ENCODE measurements around the gene HSD3B2. TPM values are rescaled to one million over a fixed set of nuclear protein-coding genes. Genes with fewer than 3 reads are reported as not detected.
A peak's percentile ranks its signal among the peaks of the same experiment; 100 is the strongest.

The HSD3B2 gene
- total and polyA plus RNA-seq, 2 of the 13 experiments (the other 11 are each of a cell fraction or from before 2014, with no cell fraction given), result 0.20 TPM; not detected in 1

DNA sequence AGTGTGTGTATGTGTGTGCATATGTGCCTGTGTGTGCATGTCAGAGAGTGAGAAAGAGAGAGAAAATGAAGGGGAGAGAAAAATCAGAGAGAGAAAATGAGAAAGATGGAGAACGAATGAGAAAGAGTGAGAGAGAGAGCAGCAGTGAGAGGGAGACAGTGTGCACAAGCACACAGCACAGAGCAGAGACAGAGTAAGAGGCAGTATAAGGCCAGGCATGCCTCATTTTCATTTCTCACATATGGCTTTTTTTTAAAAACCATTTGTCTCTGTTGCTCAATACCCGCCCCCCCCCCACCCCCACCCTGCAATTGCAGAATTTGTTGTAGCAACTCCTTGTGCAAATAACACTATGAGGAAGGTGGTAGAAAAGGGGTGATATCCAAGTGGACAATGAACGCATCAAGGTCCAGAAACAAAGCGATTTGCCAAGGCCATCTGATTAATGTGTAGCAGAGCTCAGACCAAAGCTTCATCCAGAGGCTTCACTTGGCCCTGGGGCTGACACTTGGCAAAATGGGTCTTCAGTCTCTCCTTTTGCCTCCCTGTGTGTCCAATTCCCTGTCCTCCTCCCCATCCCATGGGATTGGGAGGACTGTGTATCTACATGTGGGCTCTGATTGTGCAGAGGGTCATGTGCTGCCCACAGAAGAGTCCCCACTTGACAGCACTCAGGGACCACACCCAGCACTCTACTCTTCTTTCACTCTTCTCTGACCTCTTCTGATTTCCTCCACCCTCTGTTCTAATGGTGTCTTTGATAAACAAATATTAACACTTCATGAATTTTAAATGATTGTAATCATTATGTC lies 53.1 kb downstream of the HSD3B2 start (continued):
- TF ChIP-seq, protein P1, sequence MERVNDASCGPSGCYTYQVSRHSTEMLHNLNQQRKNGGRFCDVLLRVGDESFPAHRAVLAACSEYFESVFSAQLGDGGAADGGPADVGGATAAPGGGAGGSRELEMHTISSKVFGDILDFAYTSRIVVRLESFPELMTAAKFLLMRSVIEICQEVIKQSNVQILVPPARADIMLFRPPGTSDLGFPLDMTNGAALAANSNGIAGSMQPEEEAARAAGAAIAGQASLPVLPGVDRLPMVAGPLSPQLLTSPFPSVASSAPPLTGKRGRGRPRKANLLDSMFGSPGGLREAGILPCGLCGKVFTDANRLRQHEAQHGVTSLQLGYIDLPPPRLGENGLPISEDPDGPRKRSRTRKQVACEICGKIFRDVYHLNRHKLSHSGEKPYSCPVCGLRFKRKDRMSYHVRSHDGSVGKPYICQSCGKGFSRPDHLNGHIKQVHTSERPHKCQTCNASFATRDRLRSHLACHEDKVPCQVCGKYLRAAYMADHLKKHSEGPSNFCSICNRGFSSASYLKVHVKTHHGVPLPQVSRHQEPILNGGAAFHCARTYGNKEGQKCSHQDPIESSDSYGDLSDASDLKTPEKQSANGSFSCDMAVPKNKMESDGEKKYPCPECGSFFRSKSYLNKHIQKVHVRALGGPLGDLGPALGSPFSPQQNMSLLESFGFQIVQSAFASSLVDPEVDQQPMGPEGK (CRISPR knock-in tag; IDR thresholded peaks at IDR 0.05), result peak; percentile 87
- TF ChIP-seq EEA1 (CRISPR knock-in tag; IDR thresholded peaks at IDR 0.05; ENCODE audit: borderline replicate concordance), result no peak
- TF ChIP-seq CHCHD3 (CRISPR knock-in tag; IDR thresholded peaks at IDR 0.05), result no peak
- no peak for TF ChIP-seq NFIB (CRISPR knock-in tag; IDR thresholded peaks at IDR 0.05; ENCODE audit: borderline replicate concordance)
- 0 out of 2 replicates have a peak, but pooled peaks have one; percentile 20 for TF ChIP-seq RFX3 (CRISPR knock-in tag; IDR thresholded peaks at IDR 0.05)

DNA sequence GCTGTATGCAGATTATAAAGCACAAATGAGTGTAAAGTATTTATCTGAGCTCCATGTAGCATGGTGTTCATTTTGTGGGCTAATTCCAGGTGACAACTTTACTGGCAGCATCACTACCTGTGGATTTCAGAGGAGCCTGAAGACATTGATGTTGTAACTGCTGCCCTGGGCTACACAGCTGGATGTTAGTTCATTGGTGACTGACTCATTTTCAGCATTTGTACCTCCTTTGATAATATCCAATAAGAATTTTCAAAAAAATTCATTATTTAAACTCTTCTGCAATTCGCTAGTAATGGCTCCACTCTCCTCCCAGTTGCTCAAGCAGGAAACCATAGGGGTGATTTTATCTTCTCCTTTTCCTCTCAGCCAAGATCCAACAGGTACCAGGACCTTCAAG lies 54.8 kb downstream of the HSD3B2 start:
- no TSS peak for BruUV-seq (replicated peaks)
- Histone ChIP-seq H3K36me3 (replicated peaks in 1 of 2; ENCODE audit: control insufficient read depth in 1 of 2, insufficient read depth in 2 of 2, low read length in 2 of 2) (no peaks in the 10 kb centered on the region), H4K20me1 (ENCODE audit: insufficient read depth, low read length) (no peaks in the 10 kb centered on the region), H3K27ac (ENCODE audit: extremely low read length, insufficient read depth, low read length) (no peak overlapping the region), H3K9ac (ENCODE audit: insufficient read depth, low read depth, low read length) (no peak overlapping the region), H3K4me1 (ENCODE audit: insufficient read depth, low read length) (peaks cover 39% of the 10 kb centered on the region), H3K4me3 (replicated peaks in 1 of 3; ENCODE audit: insufficient read depth in 1 of 3, low read depth in 2 of 3, low read length in 3 of 3) (no peak overlapping the region), H3K79me2 (ENCODE audit: insufficient read depth, low read length) (no peaks in the 10 kb centered on the region), H3K9me3 (ENCODE audit: low read length) (no peaks in the 10 kb centered on the region), H2AFZ (ENCODE audit: low read length) (no peak overlapping the region), H3K27me3 (ENCODE audit: control insufficient read depth in 1 of 2, insufficient read depth in 2 of 2, low read length in 2 of 2) (peaks cover 0 to 6% of the 10 kb centered on the region in 2 experiments; a peak in 1 of 5 replicates), H3K4me2 (ENCODE audit: low read depth, low read length) (no peak overlapping the region)
- no peak for DNase-seq (ENCODE audit: low spot score)
- ChIA-PET CTCF (ENCODE audit: low intra/inter-chr PET ratio, low total read pairs) (no interaction called here), POLR2A (no interaction called here)
- WGBS (ENCODE audit: low lambda C conversion rate), result 0% methylated on average over 1 of the region's 1 CpG
- in situ Hi-C loops (cut with HindIII; ENCODE audit: extremely low pct_ligation_motif_present, low pct_unique_long_range_greater_than_20kb), result no loop called here
- FAIRE-seq, result no peak
- intact Hi-C loops (cut with micrococcal nuclease; ENCODE audit: unreplicated experiment), result no loop called here
- no peak for ATAC-seq
- TF ChIP-seq NCOR1 (IDR thresholded peaks at IDR 0.05; ENCODE audit: borderline replicate concordance, low read length), result no peak
- TF ChIP-seq, protein P2, sequence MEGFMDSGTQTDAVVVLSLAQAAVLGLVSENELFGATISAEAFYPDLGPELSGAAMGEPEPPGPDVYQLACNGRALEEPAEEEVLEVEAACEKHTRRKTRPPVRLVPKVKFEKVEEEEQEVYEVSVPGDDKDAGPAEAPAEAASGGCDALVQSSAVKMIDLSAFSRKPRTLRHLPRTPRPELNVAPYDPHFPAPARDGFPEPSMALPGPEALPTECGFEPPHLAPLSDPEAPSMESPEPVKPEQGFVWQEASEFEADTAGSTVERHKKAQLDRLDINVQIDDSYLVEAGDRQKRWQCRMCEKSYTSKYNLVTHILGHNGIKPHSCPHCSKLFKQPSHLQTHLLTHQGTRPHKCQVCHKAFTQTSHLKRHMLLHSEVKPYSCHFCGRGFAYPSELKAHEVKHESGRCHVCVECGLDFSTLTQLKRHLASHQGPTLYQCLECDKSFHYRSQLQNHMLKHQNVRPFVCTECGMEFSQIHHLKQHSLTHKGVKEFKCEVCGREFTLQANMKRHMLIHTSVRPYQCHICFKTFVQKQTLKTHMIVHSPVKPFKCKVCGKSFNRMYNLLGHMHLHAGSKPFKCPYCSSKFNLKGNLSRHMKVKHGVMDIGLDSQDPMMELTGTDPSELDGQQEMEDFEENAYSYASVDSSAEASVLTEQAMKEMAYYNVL (CRISPR knock-in tag; IDR thresholded peaks at IDR 0.05; ENCODE audit: borderline replicate concordance), result no peak
- no peak for TF ChIP-seq ZNF724P (CRISPR knock-in tag; IDR thresholded peaks at IDR 0.05; ENCODE audit: borderline replicate concordance)
- no peak for TF ChIP-seq ZBTB4 (CRISPR knock-in tag; IDR thresholded peaks at IDR 0.05; ENCODE audit: borderline replicate concordance)
- no peak for TF ChIP-seq CHCHD3 (CRISPR knock-in tag; IDR thresholded peaks at IDR 0.05)
- TF ChIP-seq, protein P3, sequence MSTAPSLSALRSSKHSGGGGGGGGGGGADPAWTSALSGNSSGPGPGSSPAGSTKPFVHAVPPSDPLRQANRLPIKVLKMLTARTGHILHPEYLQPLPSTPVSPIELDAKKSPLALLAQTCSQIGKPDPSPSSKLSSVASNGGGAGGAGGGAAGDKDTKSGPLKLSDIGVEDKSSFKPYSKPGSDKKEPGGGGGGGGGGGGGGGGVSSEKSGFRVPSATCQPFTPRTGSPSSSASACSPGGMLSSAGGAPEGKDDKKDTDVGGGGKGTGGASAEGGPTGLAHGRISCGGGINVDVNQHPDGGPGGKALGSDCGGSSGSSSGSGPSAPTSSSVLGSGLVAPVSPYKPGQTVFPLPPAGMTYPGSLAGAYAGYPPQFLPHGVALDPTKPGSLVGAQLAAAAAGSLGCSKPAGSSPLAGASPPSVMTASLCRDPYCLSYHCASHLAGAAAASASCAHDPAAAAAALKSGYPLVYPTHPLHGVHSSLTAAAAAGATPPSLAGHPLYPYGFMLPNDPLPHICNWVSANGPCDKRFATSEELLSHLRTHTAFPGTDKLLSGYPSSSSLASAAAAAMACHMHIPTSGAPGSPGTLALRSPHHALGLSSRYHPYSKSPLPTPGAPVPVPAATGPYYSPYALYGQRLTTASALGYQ (CRISPR knock-in tag; IDR thresholded peaks at IDR 0.05), result no peak
- TF ChIP-seq POLR2A (IDR thresholded peaks at IDR 0.05; ENCODE audit: insufficient read depth in 1 of 2, low read depth in 2 of 2, low read length in 2 of 2), result no peak
- no peak for TF ChIP-seq DMAP1 (CRISPR knock-in tag; IDR thresholded peaks at IDR 0.05)
- TF ChIP-seq KAT7 (CRISPR knock-in tag; IDR thresholded peaks at IDR 0.05; ENCODE audit: borderline replicate concordance), result no peak

Data from HepG2 (cell line).